IMR-90 (cell line): ENCODE measurements around the gene PLD1. TPM values are rescaled to one million over a fixed set of nuclear protein-coding genes. Genes with fewer than 3 reads are reported as not detected.

ENCODE experiments used
- ATAC-seq: fragments of 200-7000 bp; cut with Tn5 transposase; 2 replicates; pipeline ENCODE4 v1.9.1; 2020; ENCODE audit warnings: low read depth, mild to moderate bottlenecking, moderate library complexity
- BruUV-seq: library from RNA; stranded (reverse); fragments of 400-500 nt; replicated peaks from 2 replicates; lab custom pipeline; 2021; lab: Mats Ljungman, UMichigan
- CTCF ChIA-PET: fragments of 300-600 bp; formaldehyde crosslinking; extraction: SDS; loops from one replicate; lab custom pipeline; 2021; ENCODE audit warnings: antibody characterized with exemption; lab: Yijun Ruan, JAX
- POLR2A ChIA-PET: fragments of 300-600 bp; sonication (Branson Sonifier 250); formaldehyde crosslinking; loops from one replicate; lab custom pipeline; 2022; ENCODE audit warnings: antibody characterized with exemption; ENCODE audit not compliant: unreplicated experiment; lab: Charles Lee
- DNase-seq: peaks from one replicate; pipeline ENCODE4 v3.0.0; 2013
- H2AFZ ChIP-seq: replicated peaks from 2 replicates; pipeline ENCODE3; 2013; ENCODE audit warnings: low read length, mild to moderate bottlenecking; ENCODE audit not compliant: poor library complexity
- H2AK5ac ChIP-seq: 2 replicates; pipeline ENCODE4 v1.6.1; 2013; ENCODE audit warnings: low read depth, low read length, inconsistent platforms
- H2AK9ac ChIP-seq: replicated peaks from 2 replicates; pipeline ENCODE3; 2013; ENCODE audit warnings: mild to moderate bottlenecking, low read depth, low read length, moderate library complexity; ENCODE audit not compliant: poor library complexity
- H2BK120ac ChIP-seq: 2 replicates; pipeline ENCODE4 v1.6.1; 2013; ENCODE audit warnings: low read depth, low read length, inconsistent platforms
- H2BK15ac ChIP-seq: 3 replicates; pipeline ENCODE4 v1.6.1; 2013; ENCODE audit warnings: low read depth, low read length, inconsistent platforms
- H2BK20ac ChIP-seq: 2 replicates; pipeline ENCODE4 v1.6.1; 2013; ENCODE audit warnings: low read depth, mild to moderate bottlenecking, inconsistent platforms, low read length, moderate library complexity
- H2BK5ac ChIP-seq: 2 replicates; pipeline ENCODE4 v1.6.1; 2013; ENCODE audit warnings: mild to moderate bottlenecking, low read depth, low read length, inconsistent platforms; ENCODE audit not compliant: poor library complexity, severe bottlenecking
- H3K14ac ChIP-seq: replicated peaks from 2 replicates; pipeline ENCODE4 v1.6.1; 2013; ENCODE audit warnings: low read depth, low read length, inconsistent platforms
- H3K18ac ChIP-seq: 2 replicates; pipeline ENCODE4 v1.6.1; 2013; ENCODE audit warnings: low read depth, low read length, control low read depth
- H3K23ac ChIP-seq: 2 replicates; pipeline ENCODE4 v1.6.1; 2013; ENCODE audit warnings: low read depth, low read length, inconsistent platforms
- H3K27ac ChIP-seq: 2 replicates; pipeline ENCODE4 v1.5.1; 2013; ENCODE audit warnings: mild to moderate bottlenecking, control low read depth, low read length; ENCODE audit not compliant: insufficient read depth
- H3K27me3 ChIP-seq: 2 replicates; pipeline ENCODE4 v1.6.1; 2013; ENCODE audit warnings: low read length; ENCODE audit not compliant: control insufficient read depth, insufficient read depth
- H3K36me3 ChIP-seq: 2 replicates; pipeline ENCODE4 v1.6.1; 2013; ENCODE audit warnings: low read length, mixed read lengths; ENCODE audit not compliant: control insufficient read depth, insufficient read depth
- H3K4ac ChIP-seq: 2 replicates; pipeline ENCODE4 v1.6.1; 2013; ENCODE audit warnings: low read depth, low read length, inconsistent platforms
- H3K4me1 ChIP-seq: 2 replicates; pipeline ENCODE4 v1.6.1; 2013; ENCODE audit warnings: low read length, mixed read lengths; ENCODE audit not compliant: control insufficient read depth, insufficient read depth
- H3K4me2 ChIP-seq: 2 replicates; pipeline ENCODE4 v1.6.1; 2013; ENCODE audit warnings: low read depth, mild to moderate bottlenecking, control low read depth, low read length, moderate library complexity
- H3K4me3 ChIP-seq: 2 replicates; pipeline ENCODE4 v1.5.1; 2013; ENCODE audit warnings: low read depth, mild to moderate bottlenecking, control low read depth, low read length, moderate library complexity; ENCODE audit not compliant: insufficient read depth
- H3K56ac ChIP-seq: 2 replicates; pipeline ENCODE4 v1.6.1; 2013; ENCODE audit warnings: low read length, inconsistent platforms; ENCODE audit not compliant: insufficient read depth; ENCODE audit errors: extremely low read depth
- H3K79me1 ChIP-seq, 2 experiments: 2 replicates each; pipeline ENCODE4 v1.6.1; 2013; ENCODE audit warnings: low read length in 2 of 2, inconsistent platforms in 1 of 2, low read depth in 1 of 2
- H3K9ac ChIP-seq: 2 replicates; pipeline ENCODE4 v1.6.1; 2013; ENCODE audit warnings: low read depth, low read length, control low read depth
- H3K9me1 ChIP-seq: 2 replicates; pipeline ENCODE4 v1.6.1; 2013; ENCODE audit warnings: low read length, inconsistent platforms; ENCODE audit not compliant: insufficient read depth
- H3K9me3 ChIP-seq: 2 replicates; pipeline ENCODE4 v1.6.1; 2013; ENCODE audit warnings: low read length; ENCODE audit not compliant: control insufficient read depth, insufficient read depth
- H4K20me1 ChIP-seq: 2 replicates; pipeline ENCODE4 v1.6.1; 2013; ENCODE audit warnings: low read length, inconsistent platforms; ENCODE audit not compliant: insufficient read depth
- H4K5ac ChIP-seq: 2 replicates; pipeline ENCODE4 v1.6.1; 2013; ENCODE audit warnings: mild to moderate bottlenecking, low read depth, low read length, control low read depth
- H4K8ac ChIP-seq, 2 experiments: 2 replicates each; pipeline ENCODE4 v1.6.1; 2013; ENCODE audit warnings: low read depth in 2 of 2, low read length in 2 of 2, control low read depth in 1 of 2, inconsistent platforms in 1 of 2
- H4K91ac ChIP-seq: 2 replicates; pipeline ENCODE4 v1.6.1; 2013; ENCODE audit warnings: low read depth, low read length, inconsistent platforms; ENCODE audit not compliant: insufficient read depth
- BHLHE40 ChIP-seq: fragments of 150-350 bp; IDR thresholded peaks from 2 replicates; pipeline ENCODE4 v1.6.1; 2016; ENCODE audit warnings: mild to moderate bottlenecking, low read depth, low read length
- CHD1 ChIP-seq: IDR thresholded peaks from 2 replicates; pipeline ENCODE4 v1.6.1; 2012; ENCODE audit warnings: low read depth, low read length, improper control_type of control experiment
- CTCF ChIP-seq: conservative IDR thresholded peaks from 2 replicates; pipeline ENCODE4 v1.5.1; 2012; ENCODE audit warnings: mild to moderate bottlenecking, low read depth, low read length, improper control_type of control experiment
- NFE2L2 ChIP-seq: fragments of 150-350 bp; IDR thresholded peaks from 2 replicates; pipeline ENCODE4 v1.6.1; 2016; ENCODE audit warnings: low read depth, mild to moderate bottlenecking, low read length
- RFX5 ChIP-seq: IDR thresholded peaks from 2 replicates; pipeline ENCODE4 v1.8.0; 2012; ENCODE audit warnings: low read depth, mild to moderate bottlenecking, low read length, moderate library complexity
- WGBS, 2 experiments: methylation state at CpG; one replicate each; pipeline versions ENCODE4 v1.1.5 to v1.1.7; 2013; ENCODE audit warnings: missing lambda C conversion rate in 2 of 2; ENCODE audit not compliant: insufficient read length in 1 of 2; ENCODE audit errors: extremely low coverage in 2 of 2; 5-methylcytosine and 5-hydroxymethylcytosine counted together
- dilution Hi-C: fragments of 300-500 bp; cut with HindIII; formaldehyde crosslinking; loops from one replicate; pipeline ENCODE4 v1.14.3; 2018; ENCODE audit warnings: low sequenced_read_pairs; ENCODE audit not compliant: unreplicated experiment
- in situ Hi-C: fragments of 300-500 bp; cut with MboI; formaldehyde crosslinking; loops from 3 replicates; pipeline ENCODE4 v1.14.3; 2019; ENCODE audit warnings: low sequenced_read_pairs, inconsistent platforms, mixed read lengths
- intact Hi-C: fragments of 100-400 bp; cut with micrococcal nuclease; formaldehyde crosslinking; loops from 2 replicates; pipeline ENCODE4 v1.10.0; 2022
- polyA plus RNA-seq, 3 experiments: library from polyadenylated mRNA; depleted of rRNA; stranded (reverse); fragments of >200 nt; gene quantifications; 2 replicates each; pipeline ENCODE4 v1.2.3, GENCODE V29; 2012; ENCODE audit warnings: low replicate concordance in 1 of 3
- total RNA-seq: library from RNA; depleted of rRNA; stranded (reverse); fragments of >200 nt; gene quantifications from 2 replicates; pipeline ENCODE4 v1.2.3, GENCODE V29; 2012

PLD1 gene
- total and polyA plus RNA-seq, 2 of the 4 experiments (the other 2 are of a cell fraction), result 3.3 to 9.7 TPM

GRCh38 chr3:171821044-171821443 is 10.8 kb upstream of the PLD1 start:
- Histone ChIP-seq H3K9ac (no peak overlapping the region), H4K8ac (no peak overlapping the region), H3K56ac (no peak overlapping the region), H3K4me2 (no peak overlapping the region), H3K9me3 (no peaks in the 10 kb centered on the region), H2BK120ac (no peak overlapping the region), H4K5ac (peak overlapping the region; percentile 9; the same call in 1 of the 2 replicates), H4K91ac (no peak overlapping the region), H3K27ac (no peak overlapping the region), H3K23ac (no peak overlapping the region), H3K79me1 (no peaks in the 10 kb centered on the region), H3K36me3 (no peaks in the 10 kb centered on the region), H3K18ac (peak overlapping the region; percentile 44; the same call in 1 of the 2 replicates), H3K4me3 (no peak overlapping the region), H2AK5ac (no peak overlapping the region), H4K20me1 (no peaks in the 10 kb centered on the region), H3K14ac (no peak overlapping the region), H3K4ac (no peak overlapping the region), H2AK9ac (no peak overlapping the region), H3K27me3 (no peaks in the 10 kb centered on the region), H2AFZ (no peak overlapping the region), H2BK15ac (no peak overlapping the region), H2BK20ac (no peak overlapping the region), H3K4me1 (peaks cover 6% of the 10 kb centered on the region), H3K9me1 (no peaks in the 10 kb centered on the region), H2BK5ac (no peak overlapping the region)
- intact Hi-C loops (no loop called here), in situ Hi-C loops (no loop called here), dilution Hi-C loops (no loop called here)
- no peak for TF ChIP-seq BHLHE40
- no peak for TF ChIP-seq NFE2L2
- TF ChIP-seq RFX5, result no peak
- TF ChIP-seq CHD1, result no peak
- TF ChIP-seq CTCF, result no peak
- WGBS, 2 experiments, result 38% methylated on average over 1 of the region's 3 CpGs; no CpG with 5 or more reads in 1 of the 2 experiments
- BruUV-seq, result no TSS peak
- ATAC-seq (no peak), DNase-seq (no peak)
- CTCF ChIA-PET, result no interaction called here
- POLR2A ChIA-PET, result no interaction called here
